Loucy (cell line): ENCODE results near the gene BARHL1.

Experiments
- H2AFZ ChIP-seq: fragments of 200-600 bp; sonication (generic); 2 replicates; pipeline ENCODE4 v1.6.0; 2016; ENCODE audit warnings: antibody characterized with exemption, mild to moderate bottlenecking, low read length, moderate library complexity
- H3F3A ChIP-seq: fragments of 200-600 bp; 2 replicates; pipeline ENCODE4 v1.6.0; 2016; ENCODE audit warnings: antibody characterized with exemption, low read depth, mild to moderate bottlenecking
- H3K27me3 ChIP-seq: fragments of 200-600 bp; sonication (generic); 2 replicates; pipeline ENCODE4 v1.6.1; 2014; ENCODE audit warnings: low read length, mild to moderate bottlenecking; ENCODE audit not compliant: insufficient read depth, poor library complexity, severe bottlenecking
- H3K36me3 ChIP-seq: fragments of 200-600 bp; sonication (generic); 2 replicates; pipeline ENCODE4 v1.6.1; 2016; ENCODE audit warnings: low read length; ENCODE audit not compliant: insufficient read depth
- H3K4me1 ChIP-seq: fragments of 200-600 bp; sonication (generic); 2 replicates; pipeline ENCODE4 v1.5.1; 2014; ENCODE audit warnings: low read length, mild to moderate bottlenecking; ENCODE audit not compliant: insufficient read depth, poor library complexity, severe bottlenecking
- H3K4me2 ChIP-seq: fragments of 200-600 bp; sonication (generic); 2 replicates; pipeline ENCODE4 v1.6.0; 2014; ENCODE audit warnings: antibody characterized with exemption, low read length, low read depth, mild to moderate bottlenecking; ENCODE audit not compliant: poor library complexity, severe bottlenecking
- H3K4me3 ChIP-seq: fragments of 200-600 bp; sonication (generic); 2 replicates; pipeline ENCODE4 v1.5.1; 2014; ENCODE audit warnings: low read length, mild to moderate bottlenecking, mixed read lengths; ENCODE audit not compliant: poor library complexity, severe bottlenecking
- H3K79me2 ChIP-seq: fragments of 200-600 bp; sonication (generic); 2 replicates; pipeline ENCODE4 v1.6.1; 2014; ENCODE audit warnings: low read length; ENCODE audit not compliant: insufficient read depth
- H3K9ac ChIP-seq: fragments of 200-600 bp; sonication (generic); 2 replicates; pipeline ENCODE4 v1.6.0; 2014; ENCODE audit warnings: mild to moderate bottlenecking, low read depth, low read length, moderate library complexity; ENCODE audit not compliant: poor library complexity, severe bottlenecking
- H3K9me2 ChIP-seq: fragments of 200-600 bp; sonication (generic); replicated peaks from 2 replicates; pipeline ENCODE4 v1.6.1; 2016; ENCODE audit warnings: low read depth, low read length, mixed read lengths
- H3K9me3 ChIP-seq: fragments of 200-600 bp; sonication (generic); 2 replicates; pipeline ENCODE4 v1.6.1; 2014; ENCODE audit warnings: mild to moderate bottlenecking, antibody characterized with exemption, low read length, low read depth; ENCODE audit not compliant: insufficient read depth
- H4K20me1 ChIP-seq: fragments of 200-600 bp; sonication (generic); 2 replicates; pipeline ENCODE4 v1.6.0; 2014; ENCODE audit warnings: antibody characterized with exemption, low read length, mild to moderate bottlenecking; ENCODE audit not compliant: insufficient read depth, poor library complexity, severe bottlenecking
- EZH2phosphoT487 ChIP-seq: fragments of 200-600 bp; IDR thresholded peaks from 2 replicates; pipeline ENCODE4 v1.6.1; 2018; ENCODE audit warnings: antibody characterized with exemption, mild to moderate bottlenecking, moderate library complexity, borderline replicate concordance
- TF ChIP-seq, protein P1 (sequence below): fragments of 200-600 bp; sonication (generic); conservative IDR thresholded peaks from 2 replicates; pipeline ENCODE4 v1.5.1; 2014; ENCODE audit warnings: mild to moderate bottlenecking, antibody characterized with exemption, low read length

Gene BARHL1

DNA sequence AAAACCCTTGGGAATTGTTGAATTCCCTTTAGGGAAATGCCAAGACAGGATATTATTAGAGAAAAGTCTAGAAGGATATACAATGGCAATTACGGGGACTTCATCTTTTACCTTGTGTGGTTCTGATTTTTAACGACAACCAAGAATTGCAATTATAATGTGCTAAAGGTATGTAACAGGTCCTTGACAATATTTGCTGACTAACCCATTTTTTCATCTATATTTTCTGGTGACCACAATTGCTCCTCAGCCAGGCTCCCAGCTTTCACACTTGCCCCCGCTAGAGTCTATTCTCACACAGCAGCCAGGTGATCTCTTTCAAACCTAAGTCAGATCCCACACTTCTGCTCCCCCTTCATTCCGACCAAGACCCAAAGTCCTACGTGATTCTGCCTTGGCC lies 34.3 kb downstream of the BARHL1 start:
- H3K4me2 ChIP-seq = no peak overlapping the region

GRCh38 chr9:132622159-132622558 lies 39.8 kb downstream of the BARHL1 start:
- Histone ChIP-seq H3K9ac (no peak overlapping the region), H3K79me2 (no peaks in the 10 kb centered on the region), H3K4me2 (no peak overlapping the region), H4K20me1 (no peaks in the 10 kb centered on the region), H3K36me3 (peaks cover 17% of the 10 kb centered on the region), H3K4me3 (no peak overlapping the region), H3K9me3 (no peaks in the 10 kb centered on the region), H3K4me1 (no peaks in the 10 kb centered on the region), H3F3A (no peaks in the 10 kb centered on the region), H2AFZ (no peak overlapping the region), H3K27me3 (no peaks in the 10 kb centered on the region), H3K9me2 (no peaks in the 10 kb centered on the region)
- no peak for TF ChIP-seq EZH2phosphoT487
- TF ChIP-seq, protein P1, sequence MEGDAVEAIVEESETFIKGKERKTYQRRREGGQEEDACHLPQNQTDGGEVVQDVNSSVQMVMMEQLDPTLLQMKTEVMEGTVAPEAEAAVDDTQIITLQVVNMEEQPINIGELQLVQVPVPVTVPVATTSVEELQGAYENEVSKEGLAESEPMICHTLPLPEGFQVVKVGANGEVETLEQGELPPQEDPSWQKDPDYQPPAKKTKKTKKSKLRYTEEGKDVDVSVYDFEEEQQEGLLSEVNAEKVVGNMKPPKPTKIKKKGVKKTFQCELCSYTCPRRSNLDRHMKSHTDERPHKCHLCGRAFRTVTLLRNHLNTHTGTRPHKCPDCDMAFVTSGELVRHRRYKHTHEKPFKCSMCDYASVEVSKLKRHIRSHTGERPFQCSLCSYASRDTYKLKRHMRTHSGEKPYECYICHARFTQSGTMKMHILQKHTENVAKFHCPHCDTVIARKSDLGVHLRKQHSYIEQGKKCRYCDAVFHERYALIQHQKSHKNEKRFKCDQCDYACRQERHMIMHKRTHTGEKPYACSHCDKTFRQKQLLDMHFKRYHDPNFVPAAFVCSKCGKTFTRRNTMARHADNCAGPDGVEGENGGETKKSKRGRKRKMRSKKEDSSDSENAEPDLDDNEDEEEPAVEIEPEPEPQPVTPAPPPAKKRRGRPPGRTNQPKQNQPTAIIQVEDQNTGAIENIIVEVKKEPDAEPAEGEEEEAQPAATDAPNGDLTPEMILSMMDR = no peak

More for the DNA sequence above, 34.3 kb downstream of the BARHL1 start:
- no peaks in the 10 kb centered on the region for H3K9me2 ChIP-seq
- no peaks in the 10 kb centered on the region for H3K9me3 ChIP-seq
- no peaks in the 10 kb centered on the region for H4K20me1 ChIP-seq
- no peak overlapping the region for H2AFZ ChIP-seq
- H3K4me1 ChIP-seq = no peaks in the 10 kb centered on the region
- peaks cover 33% of the 10 kb centered on the region; the same call in 1 of the 2 replicates for H3K36me3 ChIP-seq
- no peaks in the 10 kb centered on the region for H3K79me2 ChIP-seq
- no peak for TF ChIP-seq EZH2phosphoT487
- TF ChIP-seq, protein P1 = no peak
- H3K9ac ChIP-seq = no peak overlapping the region
- H3K27me3 ChIP-seq = no peaks in the 10 kb centered on the region
- no peaks in the 10 kb centered on the region for H3F3A ChIP-seq
- H3K4me3 ChIP-seq = no peak overlapping the region

DNA sequence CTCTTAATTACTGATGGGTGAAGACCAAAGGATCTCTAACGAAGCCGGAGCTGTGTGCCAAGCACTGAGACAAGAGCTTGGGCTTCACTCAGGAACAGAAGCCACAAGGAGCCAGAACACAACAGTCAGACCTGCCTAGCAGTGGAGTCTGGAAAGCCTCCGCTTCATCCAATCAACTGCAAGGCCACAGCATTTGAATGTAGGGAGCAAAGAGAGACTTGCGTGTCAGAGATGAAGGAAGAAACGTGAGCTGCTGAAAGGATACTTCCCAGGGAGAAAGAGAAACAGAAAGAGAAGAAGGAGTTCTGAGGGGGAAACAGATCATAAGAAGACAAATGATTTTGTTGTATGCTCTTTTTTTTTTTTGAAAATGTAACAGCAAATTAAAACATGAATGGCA lies 43.9 kb downstream of the BARHL1 start:
- H4K20me1 ChIP-seq = no peaks in the 10 kb centered on the region
- no peaks in the 10 kb centered on the region for H3K9me3 ChIP-seq
- H3K4me1 ChIP-seq = no peaks in the 10 kb centered on the region
- no peaks in the 10 kb centered on the region for H3K27me3 ChIP-seq
- no peaks in the 10 kb centered on the region for H3F3A ChIP-seq
- H3K4me3 ChIP-seq = no peak overlapping the region
- H3K4me2 ChIP-seq = no peak overlapping the region
- no peaks in the 10 kb centered on the region for H3K79me2 ChIP-seq
- TF ChIP-seq EZH2phosphoT487 = no peak
- TF ChIP-seq, protein P1 = no peak
- peaks cover 40% of the 10 kb centered on the region for H3K36me3 ChIP-seq
- no peak overlapping the region for H3K9ac ChIP-seq
- no peaks in the 10 kb centered on the region for H3K9me2 ChIP-seq
- H2AFZ ChIP-seq = no peak overlapping the region
